Right ventricle myocardium superior (tissue), 1 donor: ENCODE results near the gene EXOC3L1. TPM values are rescaled to one million over a fixed set of nuclear protein-coding genes. Genes with fewer than 3 reads are reported as not detected.

ENCODE experiments used
- ATAC-seq: fragments of 200-7000 bp; cut with Tn5 transposase; one replicate; pipeline ENCODE4 v1.9.1; 2020; ENCODE audit warnings: mild to moderate bottlenecking; ENCODE audit not compliant: poor library complexity
- DNase-seq: peaks from one replicate; pipeline ENCODE4 v3.0.0-alpha.2; 2020
- intact Hi-C: fragments of 100-400 bp; cut with DNase I; formaldehyde crosslinking; loops from one replicate; pipeline ENCODE4 v1.11.2; 2022
- total RNA-seq: library from RNA; stranded (reverse); fragmentation: NEBNext Ultra II Directional; extraction: Animal tissue kit (Norgen Biotek cat#: 25700); gene quantifications from one replicate; pipeline ENCODE4 v1.2.1, GENCODE V29; 2021
- donor health status: DM: no; HTN: yes; CAD: no; lungs with severe emphysema.

Gene EXOC3L1
- total RNA-seq, 1 donor from 2014 or later, result 2.3 TPM

GRCh38 chr16:67223992-67224391 lies 34.1 kb upstream of the EXOC3L1 start:
- ATAC-seq (no peak), DNase-seq (no peak)
- intact Hi-C loops, result no loop called here

- DNase-seq, result peak; percentile 78
- ATAC-seq, result peak; percentile 91
- intact Hi-C loops, result no loop called here
Observed at GRCh38 chr16:67216612-67217490, 26.9 kb upstream of the EXOC3L1 start.

GRCh38 chr16:67215706-67216105 lies 25.8 kb upstream of the EXOC3L1 start:
- ATAC-seq, result no peak
- intact Hi-C loops, result no loop called here

GRCh38 chr16:67213197-67214019 lies 23.5 kb upstream of the EXOC3L1 start:
- ATAC-seq (no peak), DNase-seq (no peak)
- intact Hi-C loops, result no loop called here

More at GRCh38 chr16:67215706-67216105, 25.8 kb upstream of the EXOC3L1 start:
- no peak for DNase-seq

- intact Hi-C loops, result no loop called here
- no peak for ATAC-seq
- DNase-seq, result no peak
Observed at GRCh38 chr16:67212766-67213165, 22.8 kb upstream of the EXOC3L1 start.

DNA sequence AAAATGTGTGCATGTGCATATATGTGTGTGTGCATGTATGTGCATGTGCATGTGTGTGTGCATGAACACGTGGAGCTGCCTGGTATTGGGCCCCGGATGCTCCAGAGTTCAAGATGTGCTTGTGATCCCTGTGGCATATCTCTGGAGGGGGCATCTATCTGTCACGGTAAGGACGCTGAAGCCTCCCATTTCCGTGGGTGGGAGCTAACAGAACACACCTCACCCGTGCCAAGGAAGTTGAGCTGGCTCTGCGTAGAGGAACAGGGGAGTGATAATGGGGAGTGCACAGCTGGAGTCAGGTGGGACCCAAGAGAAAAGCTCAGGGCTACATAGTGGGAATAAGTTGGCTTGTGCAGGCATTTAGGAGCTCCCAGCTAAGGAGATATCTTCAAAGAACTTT lies 21.7 kb upstream of the EXOC3L1 start:
- DNase-seq (no peak), ATAC-seq (no peak)
- intact Hi-C loops, result no loop called here

- ATAC-seq, result no peak
- DNase-seq, result no peak
- intact Hi-C loops, result no loop called here
Observed at GRCh38 chr16:67210069-67210937, 20.4 kb upstream of the EXOC3L1 start.

DNA sequence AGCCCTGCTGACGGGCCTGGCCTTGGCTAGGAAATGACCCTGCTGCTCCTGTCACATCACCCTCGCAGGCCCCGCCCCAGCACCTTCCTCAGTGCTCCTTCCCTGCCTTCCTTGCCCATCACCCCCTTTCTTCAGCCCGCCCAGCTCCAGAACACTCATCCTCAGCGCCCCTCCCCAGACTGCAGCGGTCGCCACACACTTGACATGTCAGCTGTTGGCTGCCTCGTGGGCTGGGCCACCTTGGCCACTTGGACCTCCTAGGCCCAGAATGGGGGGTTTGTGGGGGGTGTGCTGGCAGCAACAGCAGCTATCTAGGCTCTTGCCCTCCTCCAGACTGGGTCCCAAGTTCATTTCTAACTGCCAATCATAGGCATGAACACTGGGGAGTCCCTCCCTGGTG lies 19.6 kb upstream of the EXOC3L1 start:
- ATAC-seq, result no peak
- no peak for DNase-seq
- intact Hi-C loops, result no loop called here

GRCh38 chr16:67208154-67208896 lies 18.4 kb upstream of the EXOC3L1 start:
- ATAC-seq (no peak), DNase-seq (no peak)
- intact Hi-C loops, result no loop called here

DNA sequence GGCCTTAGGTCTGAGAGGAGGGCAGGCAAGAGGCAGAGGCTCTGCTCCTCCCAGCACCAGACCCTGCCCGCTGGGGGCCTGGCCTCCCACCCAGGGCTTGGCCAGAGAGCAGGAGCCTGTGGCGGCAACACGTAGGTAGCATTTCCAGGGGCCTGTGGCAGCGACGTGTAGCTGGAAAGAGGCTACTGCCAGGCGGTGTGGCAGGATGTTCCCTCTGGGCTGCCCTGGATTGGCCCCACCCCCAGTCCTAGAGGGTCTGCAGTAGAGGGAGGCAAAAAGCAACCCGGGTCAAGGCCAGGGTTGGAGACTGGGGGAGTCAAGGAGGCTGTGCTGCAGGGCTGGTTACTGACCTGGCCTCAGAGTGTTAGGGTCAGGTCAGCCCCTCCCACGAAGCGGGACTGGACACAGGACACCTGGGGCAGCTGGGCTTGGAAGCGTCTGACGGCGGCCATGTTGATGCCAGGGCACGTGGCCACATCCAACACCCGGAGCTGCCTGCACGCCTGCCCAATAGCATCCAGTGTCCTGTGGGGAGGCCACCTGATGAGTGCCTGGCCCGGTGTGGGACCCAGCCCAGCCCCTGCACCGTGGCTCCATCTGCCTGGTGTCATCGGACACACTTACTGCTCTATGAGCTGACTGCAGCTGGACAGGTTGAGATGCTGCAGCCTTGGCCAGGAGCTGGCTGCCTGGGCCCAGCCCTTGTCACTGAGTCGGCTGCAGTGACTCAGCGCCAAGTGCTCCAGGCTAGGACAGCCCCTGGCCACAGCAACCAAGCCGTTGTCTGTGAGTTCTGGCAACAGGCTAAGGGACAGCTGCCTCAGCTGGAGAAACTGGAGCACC lies 17.5 kb upstream of the EXOC3L1 start:
- intact Hi-C loops, result no loop called here
- DNase-seq (no peak), ATAC-seq (no peak)

DNA sequence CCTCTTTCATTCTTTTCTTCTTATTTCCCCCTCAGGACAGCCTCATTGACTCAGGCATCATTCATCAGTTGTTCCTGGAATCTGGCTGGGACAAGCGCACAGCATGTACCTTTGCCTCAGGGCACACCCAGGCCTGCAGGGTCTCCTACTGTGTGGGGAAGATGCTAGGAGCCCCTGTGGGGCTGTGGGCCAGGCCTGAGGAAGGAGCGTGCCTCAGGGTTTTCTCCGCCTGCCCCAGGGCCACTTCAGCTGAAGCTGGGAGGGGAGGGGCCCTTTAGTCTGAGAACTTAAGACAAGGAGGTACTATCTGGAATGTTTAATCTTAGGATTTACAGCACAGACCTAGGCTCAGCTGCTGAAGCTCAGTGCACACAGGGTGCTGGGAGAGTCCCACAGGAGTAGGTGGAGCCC lies 16.9 kb upstream of the EXOC3L1 start:
- DNase-seq, result no peak
- intact Hi-C loops, result no loop called here
- ATAC-seq, result no peak

DNA sequence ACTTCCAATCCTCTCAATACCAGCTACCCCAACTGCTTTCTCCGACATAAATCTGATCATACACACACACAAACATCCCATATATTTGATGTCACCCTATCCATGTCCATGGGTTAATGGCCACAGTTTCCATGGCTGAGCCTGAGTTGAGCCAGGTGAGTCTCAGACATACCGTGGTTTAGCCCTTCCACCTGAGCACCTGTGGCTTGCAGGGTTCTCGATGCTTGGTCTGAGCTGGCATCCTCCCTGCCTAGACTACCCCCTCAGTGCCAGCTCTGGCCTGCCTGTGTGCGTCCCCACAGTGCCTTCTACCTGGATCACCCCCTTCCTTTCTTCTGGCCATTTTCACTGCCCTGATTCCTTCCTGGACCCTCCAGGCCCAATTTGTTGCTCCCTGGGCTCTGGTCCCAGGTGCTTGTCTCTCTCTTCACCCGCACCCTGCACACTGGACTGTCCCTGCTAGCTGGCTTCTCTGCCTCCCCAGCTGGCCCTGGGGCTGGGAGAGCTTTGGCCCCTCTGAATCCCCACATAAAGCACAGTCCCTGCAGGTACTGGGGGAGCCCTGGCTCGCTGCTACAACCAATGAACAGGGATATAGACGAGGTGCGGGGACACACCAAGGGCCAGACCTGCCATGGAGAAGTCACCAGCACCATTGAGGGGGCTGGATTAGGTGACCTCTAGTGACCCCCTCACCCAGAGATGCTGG lies 16.3 kb upstream of the EXOC3L1 start:
- ATAC-seq (no peak), DNase-seq (no peak)
- intact Hi-C loops, result no loop called here

GRCh38 chr16:67204076-67204475 lies 14.1 kb upstream of the EXOC3L1 start:
- ATAC-seq, result no peak
- no peak for DNase-seq
- intact Hi-C loops, result no loop called here

DNA sequence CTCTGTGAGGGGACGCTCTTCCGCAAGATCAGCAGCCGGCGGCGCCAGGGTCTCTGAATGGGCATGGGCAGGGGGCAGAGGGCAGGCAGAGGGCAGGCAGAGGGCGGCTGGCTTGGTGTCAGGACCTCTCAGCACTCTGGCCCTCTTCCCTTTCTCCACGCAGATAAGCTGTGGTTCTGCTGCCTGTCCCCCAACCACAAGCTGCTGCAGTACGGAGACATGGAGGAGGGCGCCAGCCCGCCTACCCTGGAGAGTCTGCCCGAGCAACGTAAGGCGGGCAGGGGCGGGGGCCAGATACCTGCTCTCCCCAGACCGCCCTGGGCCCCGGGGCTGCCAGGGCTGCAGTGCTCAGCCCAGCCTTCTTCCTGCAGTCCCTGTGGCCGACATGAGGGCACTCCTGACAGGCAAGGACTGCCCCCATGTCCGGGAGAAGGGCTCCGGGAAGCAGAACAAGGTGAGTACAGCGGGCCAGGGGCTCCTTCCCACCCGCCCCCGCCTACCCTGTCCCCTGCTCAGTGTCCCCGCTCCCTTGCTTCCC lies 13.1 kb upstream of the EXOC3L1 start:
- DNase-seq, result no peak
- no peak for ATAC-seq
- intact Hi-C loops, result no loop called here

DNA sequence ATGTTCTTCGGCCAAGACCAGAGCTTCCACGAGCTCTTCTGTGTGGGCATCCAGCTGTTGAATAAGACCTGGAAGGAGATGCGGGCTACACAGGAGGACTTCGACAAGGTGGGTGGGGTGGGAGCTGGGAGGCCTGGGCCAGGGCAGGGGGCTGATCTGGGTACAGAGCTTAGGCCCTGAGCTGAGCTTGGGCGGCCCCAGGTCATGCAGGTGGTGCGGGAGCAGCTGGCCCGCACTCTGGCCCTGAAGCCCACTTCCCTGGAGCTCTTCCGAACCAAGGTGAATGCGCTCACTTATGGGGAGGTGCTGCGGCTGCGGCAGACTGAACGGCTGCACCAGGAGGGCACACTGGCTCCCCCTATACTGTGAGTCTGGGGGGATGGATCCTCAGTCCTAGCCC lies 12.5 kb upstream of the EXOC3L1 start:
- intact Hi-C loops, result no loop called here
- no peak for ATAC-seq
- no peak for DNase-seq

- no peak for DNase-seq
- no peak for ATAC-seq
- intact Hi-C loops, result no loop called here
Observed at GRCh38 chr16:67201411-67202345, 11.7 kb upstream of the EXOC3L1 start.
